Mammary epithelial cell (primary cell): ENCODE measurements around the gene FOXRED2.

Experiments
- CTCF ChIP-seq, 2 donors: IDR thresholded peaks in 1 of 2; conservative IDR thresholded peaks in 1 of 2; 2 replicates each; pipeline ENCODE4 v1.5.1; 2011 to 2012; ENCODE audit warnings: inconsistent platforms in 2 of 2, low read length in 2 of 2, mild to moderate bottlenecking in 2 of 2, control low read depth in 1 of 2, low read depth in 1 of 2; ENCODE audit not compliant: insufficient read depth in 1 of 2; ENCODE audit errors: extremely low read depth in 1 of 2
- EZH2 ChIP-seq: IDR thresholded peaks from 2 replicates; pipeline ENCODE4 v1.6.1; 2012; ENCODE audit warnings: low read length, inconsistent platforms, borderline replicate concordance

- no peak for TF ChIP-seq CTCF (conservative IDR thresholded peaks at IDR 0.05 in 1 of 2, IDR thresholded peaks at IDR 0.05 in 1 of 2; ENCODE audit: extremely low read depth in 1 of 2, insufficient read depth in 1 of 2, low read depth in 1 of 2, low read length in 2 of 2)
- no peak for TF ChIP-seq EZH2
Observed at GRCh38 chr22:36471341-36471821, 35.5 kb downstream of the FOXRED2 start.
